Mesenchymal stem cell (in vitro differentiated cells and primary cell): ENCODE measurements around the gene TANC1.

ENCODE experiments used
- DNase-seq: peaks from one replicate; pipeline ENCODE4 v3.0.0-alpha.2; 2013
- H2AFZ ChIP-seq: one replicate; pipeline ENCODE4 v1.6.1; 2013; ENCODE audit warnings: low read depth, mild to moderate bottlenecking, control low read depth, inconsistent platforms, low read length, moderate library complexity
- H2AK5ac ChIP-seq: 2 replicates; pipeline ENCODE4 v1.6.1; 2013; ENCODE audit warnings: low read length, moderate library complexity, mild to moderate bottlenecking, inconsistent platforms; ENCODE audit not compliant: severe bottlenecking
- H2BK120ac ChIP-seq: one replicate; pipeline ENCODE4 v1.6.1; 2013; ENCODE audit warnings: low read depth, mild to moderate bottlenecking, inconsistent platforms, low read length, moderate library complexity
- H2BK12ac ChIP-seq, 2 experiments: one replicate each; pipeline ENCODE4 v1.6.1; 2013; ENCODE audit warnings: inconsistent platforms in 2 of 2, low read length in 2 of 2, mild to moderate bottlenecking in 2 of 2, moderate library complexity in 2 of 2, control low read depth in 1 of 2
- H2BK15ac ChIP-seq: one replicate; pipeline ENCODE4 v1.6.1; 2013; ENCODE audit warnings: mild to moderate bottlenecking, low read depth, inconsistent platforms; ENCODE audit not compliant: poor library complexity, severe bottlenecking
- H2BK5ac ChIP-seq: 2 replicates; pipeline ENCODE4 v1.6.1; 2013; ENCODE audit warnings: low read depth, mild to moderate bottlenecking, low read length, control low read depth, inconsistent platforms; ENCODE audit not compliant: poor library complexity, severe bottlenecking
- H3K14ac ChIP-seq, 2 experiments: one replicate each; pipeline ENCODE4 v1.6.1; 2013; ENCODE audit warnings: inconsistent platforms in 2 of 2, low read length in 2 of 2, control low read depth in 1 of 2, mild to moderate bottlenecking in 1 of 2, moderate library complexity in 1 of 2
- H3K18ac ChIP-seq, 2 experiments: one replicate each; pipeline ENCODE4 v1.6.1; 2013; ENCODE audit warnings: inconsistent platforms in 2 of 2, low read length in 2 of 2, control low read depth in 1 of 2, low read depth in 1 of 2, mild to moderate bottlenecking in 1 of 2
- H3K23ac ChIP-seq, 2 experiments: one replicate each; pipeline ENCODE4 v1.6.1; 2013; ENCODE audit warnings: inconsistent platforms in 2 of 2, low read length in 2 of 2, mild to moderate bottlenecking in 2 of 2, moderate library complexity in 2 of 2, control low read depth in 1 of 2
- H3K27ac ChIP-seq: 2 replicates; pipeline ENCODE4 v1.5.1; 2013; ENCODE audit warnings: mild to moderate bottlenecking, moderate library complexity, low read length, control low read depth, inconsistent platforms; ENCODE audit not compliant: poor library complexity, severe bottlenecking
- H3K27me3 ChIP-seq, 2 experiments: 2 replicates each; pipeline versions ENCODE4 v1.6.1 to v1.7.0; 2013; ENCODE audit warnings: low read length in 2 of 2, mild to moderate bottlenecking in 2 of 2, moderate library complexity in 2 of 2, control low read depth in 1 of 2, inconsistent platforms in 1 of 2; ENCODE audit not compliant: control insufficient read depth in 1 of 2, insufficient read depth in 1 of 2
- H3K36me3 ChIP-seq, 2 experiments: 2 replicates each; pipeline versions ENCODE4 v1.6.1 to v1.7.0; 2013; ENCODE audit warnings: low read length in 2 of 2, control low read depth in 1 of 2, inconsistent platforms in 1 of 2, low read depth in 1 of 2, mild to moderate bottlenecking in 1 of 2; ENCODE audit not compliant: insufficient read depth in 2 of 2, control insufficient read depth in 1 of 2
- H3K4ac ChIP-seq, 2 experiments: one replicate each; pipeline ENCODE4 v1.6.1; 2013; ENCODE audit warnings: inconsistent platforms in 2 of 2, low read length in 2 of 2, mild to moderate bottlenecking in 2 of 2, moderate library complexity in 2 of 2, control low read depth in 1 of 2, low read depth in 1 of 2
- H3K4me1 ChIP-seq: 2 replicates; pipeline ENCODE4 v1.6.1; 2013; ENCODE audit warnings: low read depth, low read length, control low read depth; ENCODE audit not compliant: control insufficient read depth, insufficient read depth
- H3K4me2 ChIP-seq: 2 replicates; pipeline ENCODE4 v1.6.1; 2013; ENCODE audit warnings: low read length, mild to moderate bottlenecking, inconsistent platforms; ENCODE audit not compliant: poor library complexity, severe bottlenecking
- H3K4me3 ChIP-seq, 2 experiments: 2 replicates each; pipeline versions ENCODE4 v1.5.1 to v1.7.0; 2013; ENCODE audit warnings: low read length in 2 of 2, mild to moderate bottlenecking in 2 of 2, control low read depth in 1 of 2, low read depth in 1 of 2; ENCODE audit not compliant: insufficient read depth in 1 of 2
- H3K79me1 ChIP-seq: replicated peaks from 2 replicates; pipeline ENCODE4 v1.6.1; 2013; ENCODE audit warnings: mild to moderate bottlenecking, control low read depth, low read length, inconsistent platforms; ENCODE audit not compliant: poor library complexity, severe bottlenecking
- H3K9ac ChIP-seq: 2 replicates; pipeline ENCODE4 v1.7.0; 2013; ENCODE audit warnings: mild to moderate bottlenecking, low read length, moderate library complexity
- H3K9me3 ChIP-seq: 2 replicates; pipeline ENCODE4 v1.7.0; 2013; ENCODE audit warnings: mild to moderate bottlenecking, low read length; ENCODE audit not compliant: control insufficient read depth
- H4K8ac ChIP-seq: one replicate; pipeline ENCODE4 v1.6.1; 2013; ENCODE audit warnings: inconsistent platforms, mild to moderate bottlenecking, low read length, moderate library complexity
- H4K91ac ChIP-seq: one replicate; pipeline ENCODE4 v1.6.1; 2013; ENCODE audit warnings: mild to moderate bottlenecking, low read length, inconsistent platforms
- WGBS: methylation state at CpG from one replicate; pipeline ENCODE4 v1.1.7; 2013; ENCODE audit warnings: mixed read lengths; 5-methylcytosine and 5-hydroxymethylcytosine counted together

TANC1 gene

GRCh38 chr2:159164457-159164911, 196.0 kb downstream of the TANC1 start:
- H3K9ac ChIP-seq: no peak overlapping the region
- no peak overlapping the region for H2BK5ac ChIP-seq
- H4K8ac ChIP-seq: no peak overlapping the region
- no peak overlapping the region for H2BK15ac ChIP-seq
- no peak overlapping the region for H2BK12ac ChIP-seq
- no peak overlapping the region for H4K91ac ChIP-seq
- H3K36me3 ChIP-seq: peaks cover 12 to 21% of the 10 kb centered on the region in 2 experiments
- no peak overlapping the region for H2BK120ac ChIP-seq
- H3K23ac ChIP-seq: no peak overlapping the region
- peaks cover 39% of the 10 kb centered on the region for H3K79me1 ChIP-seq
- no peak overlapping the region for H2AK5ac ChIP-seq
- no peak overlapping the region for H3K14ac ChIP-seq
- DNase-seq: peak; percentile 86
- 44% methylated on average over 3 of the region's 3 CpGs for WGBS
- H3K4ac ChIP-seq: no peak overlapping the region
- no peak overlapping the region for H3K4me2 ChIP-seq
- no peak overlapping the region for H3K27ac ChIP-seq
- H3K4me3 ChIP-seq: no peak overlapping the region
- no peak overlapping the region for H3K18ac ChIP-seq
- H2AFZ ChIP-seq: no peak overlapping the region
- no peaks in the 10 kb centered on the region for H3K27me3 ChIP-seq
- H3K9me3 ChIP-seq: peaks cover 5% of the 10 kb centered on the region
- peaks cover 3% of the 10 kb centered on the region for H3K4me1 ChIP-seq

GRCh38 chr2:159165048-159165447, 196.6 kb downstream of the TANC1 start:
- peaks cover 14 to 21% of the 10 kb centered on the region in 2 experiments for H3K36me3 ChIP-seq
- no peak overlapping the region for H2BK12ac ChIP-seq
- H3K9me3 ChIP-seq: peaks cover 5% of the 10 kb centered on the region
- peak overlapping the region in 1 of 2 experiments; percentile 14 for H3K14ac ChIP-seq
- no peak overlapping the region for H4K91ac ChIP-seq
- peak overlapping the region in 1 of 2 experiments; percentile 65 for H3K18ac ChIP-seq
- H2BK120ac ChIP-seq: no peak overlapping the region
- no peak overlapping the region for H2AK5ac ChIP-seq
- no peak overlapping the region for H3K4ac ChIP-seq
- no peak overlapping the region for H4K8ac ChIP-seq
- no peak overlapping the region for H3K4me2 ChIP-seq
- no peak overlapping the region for H3K4me3 ChIP-seq
- H3K9ac ChIP-seq: no peak overlapping the region
- no peak for DNase-seq
- no peak overlapping the region for H2AFZ ChIP-seq
- no peak overlapping the region for H3K27ac ChIP-seq
- no peak overlapping the region for H2BK5ac ChIP-seq
- peaks cover 35% of the 10 kb centered on the region for H3K79me1 ChIP-seq
- no peak overlapping the region for H3K23ac ChIP-seq
- H3K27me3 ChIP-seq: no peaks in the 10 kb centered on the region
- WGBS: 87% methylated on average over 4 of the region's 4 CpGs
- H2BK15ac ChIP-seq: no peak overlapping the region
- H3K4me1 ChIP-seq: peaks cover 3% of the 10 kb centered on the region

- H2AFZ ChIP-seq: no peak overlapping the region
- no peak overlapping the region for H3K14ac ChIP-seq
- H3K9me3 ChIP-seq: peaks cover 5% of the 10 kb centered on the region
- no peaks in the 10 kb centered on the region for H3K4me1 ChIP-seq
- H2BK12ac ChIP-seq: no peak overlapping the region
- H3K4me2 ChIP-seq: no peak overlapping the region
- H3K4me3 ChIP-seq: no peak overlapping the region
- no peak overlapping the region for H3K18ac ChIP-seq
- H2BK5ac ChIP-seq: no peak overlapping the region
- no peak overlapping the region for H2BK15ac ChIP-seq
- no CpG with 5 or more reads among the region's 1 CpG for WGBS
- H2AK5ac ChIP-seq: no peak overlapping the region
- peak; percentile 29 for DNase-seq
- no peak overlapping the region for H3K9ac ChIP-seq
- no peak overlapping the region for H4K8ac ChIP-seq
- no peak overlapping the region for H3K23ac ChIP-seq
- peaks cover 24% of the 10 kb centered on the region for H3K79me1 ChIP-seq
- no peak overlapping the region for H3K4ac ChIP-seq
- H4K91ac ChIP-seq: no peak overlapping the region
- no peak overlapping the region for H2BK120ac ChIP-seq
- H3K27me3 ChIP-seq: no peaks in the 10 kb centered on the region
- H3K27ac ChIP-seq: no peak overlapping the region
- peaks cover 21 to 22% of the 10 kb centered on the region in 2 experiments for H3K36me3 ChIP-seq
These were observed 200.3 kb downstream of the TANC1 start for GRCh38 chr2:159168707-159169106.

GRCh38 chr2:159169187-159169586, 200.7 kb downstream of the TANC1 start:
- no peak overlapping the region for H2BK12ac ChIP-seq
- H3K4ac ChIP-seq: no peak overlapping the region
- H3K18ac ChIP-seq: no peak overlapping the region
- H3K9ac ChIP-seq: no peak overlapping the region
- no peaks in the 10 kb centered on the region for H3K27me3 ChIP-seq
- WGBS: 97% methylated on average over 6 of the region's 6 CpGs
- peaks cover 5% of the 10 kb centered on the region for H3K9me3 ChIP-seq
- H3K14ac ChIP-seq: no peak overlapping the region
- no peaks in the 10 kb centered on the region for H3K4me1 ChIP-seq
- H3K23ac ChIP-seq: no peak overlapping the region
- H2BK5ac ChIP-seq: no peak overlapping the region
- H3K36me3 ChIP-seq: peaks cover 20 to 27% of the 10 kb centered on the region in 2 experiments
- H2AK5ac ChIP-seq: no peak overlapping the region
- H2AFZ ChIP-seq: no peak overlapping the region
- H2BK15ac ChIP-seq: no peak overlapping the region
- H2BK120ac ChIP-seq: no peak overlapping the region
- H4K8ac ChIP-seq: no peak overlapping the region
- H3K4me3 ChIP-seq: no peak overlapping the region
- H3K4me2 ChIP-seq: no peak overlapping the region
- H3K79me1 ChIP-seq: peaks cover 27% of the 10 kb centered on the region
- no peak for DNase-seq
- no peak overlapping the region for H3K27ac ChIP-seq
- H4K91ac ChIP-seq: no peak overlapping the region
